Stimulated activated effector memory CD8-positive, alpha-beta T cell treated with anti-CD3 and anti-CD28 coated beads, Interleukin-12 subunit alpha, Interleukin-12 subunit beta, amount 100 ng/mL, for 72 hours (primary cell): ENCODE measurements around the gene RREB1.

ENCODE experiments used
- ATAC-seq: fragments of 150-1000 bp; cut with Tn5 transposase; 2 replicates; pipeline ENCODE4 v1.10.0; 2021
- DNase-seq, 2 donors: peaks; one replicate each; pipeline ENCODE4 v3.0.0; 2021 to 2022; ENCODE audit warnings: low spot score in 2 of 2
- H3K27ac Mint-ChIP-seq: one replicate; pipeline ENCODE4 v1.8.0; 2022; ENCODE audit warnings: mild to moderate bottlenecking, mixed read lengths
- H3K36me3 Mint-ChIP-seq: one replicate; pipeline ENCODE4 v1.8.0; 2022; ENCODE audit warnings: mild to moderate bottlenecking, mixed read lengths
- H3K4me1 Mint-ChIP-seq: one replicate; pipeline ENCODE4 v1.8.0; 2022; ENCODE audit warnings: mixed read lengths
- H3K4me3 Mint-ChIP-seq: one replicate; pipeline ENCODE4 v1.8.0; 2022; ENCODE audit warnings: mild to moderate bottlenecking, mixed read lengths
- H3K9me3 Mint-ChIP-seq: one replicate; pipeline ENCODE4 v1.8.0; 2022; ENCODE audit warnings: mixed read lengths

RREB1 gene

DNA sequence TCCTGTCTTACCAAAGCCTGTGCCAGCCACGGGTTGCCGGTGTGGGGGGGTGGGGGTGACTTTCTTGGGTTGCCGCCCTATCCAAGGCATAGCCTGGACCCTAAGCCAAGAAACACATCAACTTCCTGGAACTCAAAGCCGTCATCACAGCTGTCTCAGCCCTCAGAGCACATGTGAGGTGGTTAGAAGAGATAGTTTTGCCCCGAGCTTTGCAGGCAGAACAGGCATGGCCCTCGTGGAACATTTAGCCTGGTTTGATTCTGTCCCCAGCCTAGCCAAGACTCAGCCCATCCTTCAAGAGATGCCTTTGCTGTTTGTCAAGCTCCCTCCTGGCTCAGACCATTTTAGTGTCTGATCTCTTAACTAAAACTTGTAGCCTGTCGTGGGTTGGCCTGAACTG, 64.9 kb downstream of the RREB1 start:
- H3K9me3 Mint-ChIP-seq: no peaks in the 10 kb centered on the region
- DNase-seq (no peak), ATAC-seq (no peak)
- no peak overlapping the region for H3K4me3 Mint-ChIP-seq
- peaks cover 34% of the 10 kb centered on the region for H3K4me1 Mint-ChIP-seq
- H3K27ac Mint-ChIP-seq: no peak overlapping the region
- peaks cover 18% of the 10 kb centered on the region for H3K36me3 Mint-ChIP-seq

GRCh38 chr6:7173843-7174503, 66.2 kb downstream of the RREB1 start:
- ATAC-seq (no peak), DNase-seq (no peak)
- Mint-ChIP-seq H3K36me3 (peaks cover 29% of the 10 kb centered on the region), H3K4me3 (no peak overlapping the region), H3K9me3 (no peaks in the 10 kb centered on the region), H3K27ac (no peak overlapping the region), H3K4me1 (peaks cover 26% of the 10 kb centered on the region)

DNA sequence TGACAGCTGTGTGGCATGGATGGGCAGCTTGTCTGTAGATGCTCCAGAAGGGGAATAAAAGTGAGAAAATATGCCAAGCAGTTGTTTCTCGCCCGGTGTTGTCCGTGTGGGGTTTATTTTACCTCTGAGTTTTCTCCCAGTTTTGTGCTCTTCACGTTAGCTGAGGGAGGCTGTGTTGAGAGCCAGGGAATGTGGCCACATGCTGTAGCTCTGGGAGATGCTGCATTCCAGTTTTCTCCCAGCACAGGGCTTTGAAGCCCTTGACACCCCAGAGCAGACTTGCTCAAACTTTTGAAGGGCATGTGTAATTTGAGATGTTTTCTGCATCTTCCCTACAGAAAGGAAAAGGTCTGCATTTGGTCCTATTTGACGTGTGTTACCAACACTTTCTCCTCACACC, 67.7 kb downstream of the RREB1 start:
- H3K4me1 Mint-ChIP-seq: peaks cover 20% of the 10 kb centered on the region
- no peaks in the 10 kb centered on the region for H3K9me3 Mint-ChIP-seq
- no peak for DNase-seq
- H3K27ac Mint-ChIP-seq: no peak overlapping the region
- peaks cover 44% of the 10 kb centered on the region for H3K36me3 Mint-ChIP-seq
- ATAC-seq: no peak
- no peak overlapping the region for H3K4me3 Mint-ChIP-seq

- H3K4me3 Mint-ChIP-seq: no peak overlapping the region
- H3K27ac Mint-ChIP-seq: peak overlapping the region; percentile 26
- no peak for ATAC-seq
- DNase-seq: no peak
- H3K36me3 Mint-ChIP-seq: peaks cover 48% of the 10 kb centered on the region
- no peaks in the 10 kb centered on the region for H3K9me3 Mint-ChIP-seq
- H3K4me1 Mint-ChIP-seq: peaks cover 13% of the 10 kb centered on the region
These were observed 68.4 kb downstream of the RREB1 start for GRCh38 chr6:7176208-7176607.

DNA sequence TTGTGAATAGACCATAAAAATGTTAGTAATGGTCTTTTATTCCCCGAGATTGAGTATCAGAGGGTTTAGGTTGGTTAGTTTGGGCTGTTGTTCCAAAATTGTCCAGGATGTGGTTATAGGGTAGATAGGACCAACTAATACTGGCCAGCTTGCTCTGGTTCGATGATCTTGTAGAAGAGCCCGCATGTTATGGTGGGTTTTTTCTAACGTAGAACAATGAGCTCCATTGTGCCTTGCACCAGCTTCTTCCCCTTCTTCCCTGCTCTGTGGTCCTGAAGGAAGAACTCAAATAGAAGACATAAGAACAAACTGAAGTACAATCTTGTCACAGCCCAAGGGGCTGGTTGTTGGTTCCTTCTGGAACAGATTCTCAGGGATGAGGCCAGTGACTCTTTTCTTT, 70.5 kb downstream of the RREB1 start:
- Mint-ChIP-seq H3K9me3 (no peaks in the 10 kb centered on the region), H3K4me3 (no peak overlapping the region), H3K4me1 (peaks cover 7% of the 10 kb centered on the region), H3K36me3 (peaks cover 68% of the 10 kb centered on the region), H3K27ac (no peak overlapping the region)
- ATAC-seq (no peak), DNase-seq (no peak)

DNA sequence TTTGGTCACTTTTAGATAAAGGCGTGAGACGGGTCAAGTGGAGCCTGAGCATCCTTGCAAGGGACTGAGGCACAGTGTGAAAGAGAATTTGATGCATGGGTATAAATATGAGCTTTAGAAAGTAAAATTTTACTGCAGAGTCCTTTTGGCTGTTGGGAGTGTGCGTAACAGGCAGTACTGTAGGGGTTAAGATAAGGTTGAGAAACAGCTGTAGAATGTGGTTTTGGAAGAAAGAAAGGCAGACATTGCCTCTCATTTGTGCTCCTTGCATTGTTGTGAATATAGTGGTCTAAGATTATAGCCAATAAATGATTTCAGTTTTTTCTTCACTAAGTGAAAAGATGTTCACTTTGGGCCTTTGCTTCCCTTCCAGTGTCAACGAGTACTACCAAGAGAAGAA, 73.0 kb downstream of the RREB1 start:
- Mint-ChIP-seq H3K4me3 (no peak overlapping the region), H3K4me1 (peaks cover 7% of the 10 kb centered on the region), H3K36me3 (peaks cover 82% of the 10 kb centered on the region), H3K9me3 (no peaks in the 10 kb centered on the region), H3K27ac (no peak overlapping the region)
- DNase-seq: no peak
- ATAC-seq: no peak

DNA sequence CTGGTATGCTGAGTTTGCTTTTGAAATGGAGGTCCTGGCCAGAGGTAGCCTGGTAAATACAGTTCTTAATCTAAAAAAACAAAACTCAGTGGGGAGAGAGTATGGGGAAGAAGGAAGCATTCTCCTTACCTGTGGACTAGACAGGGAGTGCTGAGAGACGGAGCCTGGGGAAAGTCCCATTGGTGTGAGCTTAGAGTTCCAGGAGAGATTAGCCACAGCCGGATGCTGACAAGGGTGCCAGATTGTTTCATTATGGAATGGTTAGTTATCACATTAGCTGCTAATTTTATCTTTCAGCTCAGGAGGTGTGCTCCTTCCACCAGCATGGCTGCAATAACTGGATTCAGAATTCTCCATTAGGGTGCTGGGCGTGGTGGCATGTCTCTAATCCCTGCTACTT, 75.9 kb downstream of the RREB1 start:
- DNase-seq: no peak

DNA sequence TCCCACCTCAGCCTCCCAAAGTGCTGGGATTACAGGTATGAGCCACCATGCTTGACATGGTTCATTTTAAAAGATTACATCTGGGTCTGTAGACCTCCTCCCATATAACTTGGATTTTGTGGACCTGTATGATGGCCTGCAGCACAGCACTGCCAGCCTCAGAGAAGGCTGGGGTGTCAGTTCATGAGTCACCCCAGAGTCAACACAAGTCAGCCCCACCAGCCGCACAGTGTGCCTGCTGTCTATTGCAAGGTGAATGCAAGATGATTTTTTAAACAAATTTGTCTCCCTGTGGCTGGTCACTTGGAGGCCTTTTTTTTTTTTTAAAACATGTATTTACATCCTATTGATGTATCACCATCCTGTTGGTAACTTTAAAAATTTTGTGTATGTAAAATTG, 76.7 kb downstream of the RREB1 start:
- peaks cover 6% of the 10 kb centered on the region for H3K4me1 Mint-ChIP-seq
- H3K36me3 Mint-ChIP-seq: peaks cover 73% of the 10 kb centered on the region
- H3K27ac Mint-ChIP-seq: no peak overlapping the region

More for the DNA sequence above, 75.9 kb downstream of the RREB1 start:
- Mint-ChIP-seq H3K4me3 (no peak overlapping the region), H3K36me3 (peaks cover 72% of the 10 kb centered on the region), H3K9me3 (no peaks in the 10 kb centered on the region), H3K27ac (no peak overlapping the region), H3K4me1 (peaks cover 6% of the 10 kb centered on the region)
- no peak for ATAC-seq

GRCh38 chr6:7185561-7185960, 77.8 kb downstream of the RREB1 start:
- H3K27ac Mint-ChIP-seq: no peak overlapping the region
- H3K4me1 Mint-ChIP-seq: peaks cover 6% of the 10 kb centered on the region
- no peak for ATAC-seq
- peaks cover 73% of the 10 kb centered on the region for H3K36me3 Mint-ChIP-seq
- H3K9me3 Mint-ChIP-seq: no peaks in the 10 kb centered on the region
- DNase-seq: no peak
- no peak overlapping the region for H3K4me3 Mint-ChIP-seq

More for the DNA sequence above, 76.7 kb downstream of the RREB1 start:
- ATAC-seq (no peak), DNase-seq (no peak)
- H3K9me3 Mint-ChIP-seq: no peaks in the 10 kb centered on the region
- H3K4me3 Mint-ChIP-seq: no peak overlapping the region

DNA sequence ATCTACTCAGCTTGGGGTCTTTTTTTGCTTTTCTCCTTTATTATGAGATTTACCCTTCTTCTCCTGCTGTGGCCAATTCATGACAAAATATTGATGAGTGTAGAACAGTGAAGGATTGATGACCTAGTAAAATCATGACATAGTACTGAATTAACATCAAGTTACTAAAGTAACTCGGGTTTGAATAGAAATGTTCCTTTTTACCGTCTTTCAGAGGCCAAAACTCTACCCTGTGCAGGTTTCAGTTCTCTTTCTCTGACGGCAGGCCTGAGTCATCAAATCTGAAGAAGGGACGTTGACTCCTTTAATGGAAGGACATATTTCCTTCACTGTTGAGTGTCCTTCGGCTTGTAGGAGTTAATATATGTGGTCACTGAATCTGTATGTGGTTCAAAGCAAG, 80.7 kb downstream of the RREB1 start:
- Mint-ChIP-seq H3K4me1 (peaks cover 6% of the 10 kb centered on the region), H3K4me3 (no peak overlapping the region), H3K27ac (peak overlapping the region; percentile 23), H3K36me3 (peaks cover 77% of the 10 kb centered on the region), H3K9me3 (no peaks in the 10 kb centered on the region)
- ATAC-seq (peak; percentile 47), DNase-seq (no peak)

- Mint-ChIP-seq H3K36me3 (peaks cover 74% of the 10 kb centered on the region), H3K27ac (peak overlapping the region; percentile 23), H3K4me1 (peaks cover 6% of the 10 kb centered on the region), H3K9me3 (no peaks in the 10 kb centered on the region), H3K4me3 (no peak overlapping the region)
- DNase-seq (no peak), ATAC-seq (no peak)
These were observed 81.5 kb downstream of the RREB1 start for GRCh38 chr6:7189101-7189758.

DNA sequence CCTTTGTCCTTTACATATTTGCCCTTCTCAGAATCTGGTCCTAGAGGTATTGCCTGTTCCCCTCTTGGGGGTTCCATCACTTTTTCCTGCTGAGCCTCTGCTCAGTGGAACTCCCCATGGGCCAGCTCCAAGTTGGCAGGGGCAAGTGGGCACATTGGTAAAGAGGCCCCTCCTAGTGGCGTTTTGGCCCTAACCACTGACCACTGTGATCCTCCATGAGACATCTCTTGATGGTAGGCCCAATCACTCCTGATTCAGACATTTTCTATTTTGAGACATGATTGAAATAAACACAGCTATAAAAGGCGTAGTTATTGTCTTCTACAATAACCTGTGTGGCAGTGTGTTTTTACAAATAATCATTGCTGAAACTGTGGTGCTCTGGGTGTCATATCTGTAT, 83.0 kb downstream of the RREB1 start:
- ATAC-seq (no peak), DNase-seq (no peak)
- no peak overlapping the region for H3K4me3 Mint-ChIP-seq
- peaks cover 65% of the 10 kb centered on the region for H3K36me3 Mint-ChIP-seq
- peaks cover 10% of the 10 kb centered on the region for H3K4me1 Mint-ChIP-seq
- H3K9me3 Mint-ChIP-seq: no peaks in the 10 kb centered on the region
- peak overlapping the region; percentile 61 for H3K27ac Mint-ChIP-seq

DNA sequence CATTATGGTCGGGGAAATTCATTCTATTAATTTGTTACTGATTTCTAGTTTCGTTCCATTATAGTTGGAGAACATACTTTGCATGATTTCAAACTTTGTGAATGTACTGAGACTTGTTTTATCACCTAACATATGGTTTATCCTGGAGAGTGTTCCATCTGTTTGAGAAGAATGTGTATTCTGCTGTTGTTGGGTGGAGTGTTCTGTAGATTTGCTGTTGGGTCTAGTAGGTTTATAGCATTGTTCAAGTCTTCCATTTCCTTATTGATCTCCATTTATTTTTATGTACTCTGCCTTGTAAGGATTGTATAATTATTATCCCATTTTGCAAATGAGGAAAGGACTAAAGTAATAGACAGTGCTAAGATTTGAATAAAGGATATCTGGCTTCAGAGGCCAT, 85.4 kb downstream of the RREB1 start:
- peaks cover 78% of the 10 kb centered on the region for H3K36me3 Mint-ChIP-seq
- DNase-seq: no peak

GRCh38 chr6:7194657-7195056, 86.9 kb downstream of the RREB1 start:
- ATAC-seq (no peak), DNase-seq (no peak)
- Mint-ChIP-seq H3K4me3 (no peak overlapping the region), H3K9me3 (no peaks in the 10 kb centered on the region), H3K4me1 (peaks cover 8% of the 10 kb centered on the region), H3K27ac (no peak overlapping the region), H3K36me3 (peaks cover 74% of the 10 kb centered on the region)

More for the DNA sequence above, 85.4 kb downstream of the RREB1 start:
- Mint-ChIP-seq H3K4me1 (peaks cover 13% of the 10 kb centered on the region), H3K4me3 (no peak overlapping the region), H3K27ac (no peak overlapping the region), H3K9me3 (no peaks in the 10 kb centered on the region)
- ATAC-seq: no peak

GRCh38 chr6:7195339-7196018, 87.7 kb downstream of the RREB1 start:
- ATAC-seq: no peak
- Mint-ChIP-seq H3K4me1 (peaks cover 8% of the 10 kb centered on the region), H3K36me3 (peaks cover 66% of the 10 kb centered on the region), H3K27ac (peak overlapping the region; percentile 73), H3K9me3 (no peaks in the 10 kb centered on the region), H3K4me3 (no peak overlapping the region)
- DNase-seq: no peak

DNA sequence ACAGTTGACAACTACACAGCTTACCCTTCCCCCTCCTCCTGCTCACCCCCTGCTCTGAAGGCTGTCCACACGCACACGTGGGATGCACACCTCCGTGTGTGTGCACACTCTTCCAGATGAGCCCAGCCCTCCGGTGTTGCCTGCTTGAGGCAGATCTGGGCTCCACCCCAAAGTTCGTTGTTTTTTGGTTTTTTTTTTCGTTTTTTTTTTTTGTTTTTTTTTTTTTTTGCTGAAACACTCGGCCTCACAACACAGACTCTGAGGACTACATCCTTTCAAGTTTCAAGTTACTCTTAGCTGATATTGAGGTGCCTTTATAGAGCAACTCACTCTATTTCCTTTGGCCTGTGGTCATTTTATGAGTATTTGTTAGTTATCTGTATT, 88.2 kb downstream of the RREB1 start:
- H3K9me3 Mint-ChIP-seq: no peaks in the 10 kb centered on the region
- DNase-seq (no peak), ATAC-seq (no peak)
- no peak overlapping the region for H3K4me3 Mint-ChIP-seq
- H3K4me1 Mint-ChIP-seq: peaks cover 8% of the 10 kb centered on the region
- peak overlapping the region; percentile 73 for H3K27ac Mint-ChIP-seq
- H3K36me3 Mint-ChIP-seq: peaks cover 60% of the 10 kb centered on the region
